GM10266 (cell line): ENCODE data around the gene FAM117B.
"Not testable (repeated sequence)": the region's sequence is repeated elsewhere in the genome, so short reads cannot be mapped to it uniquely, and the experiment has no call there.

ENCODE experiments used
- DNase-seq: peaks from one replicate; pipeline ENCODE4 v3.0.0; 2012; ENCODE audit errors: extremely low spot score
- TF ChIP-seq, protein P1 (sequence below): IDR thresholded peaks from 2 replicates; pipeline ENCODE4 v1.5.1; 2012; ENCODE audit warnings: mild to moderate bottlenecking, low read depth; ENCODE audit not compliant: control insufficient read depth, insufficient read depth; ENCODE audit errors: missing control alignments

FAM117B gene

GRCh38 chr2:202700075-202700901 lies 65.5 kb downstream of the FAM117B start:
- DNase-seq, result no peak
- TF ChIP-seq, protein P1, sequence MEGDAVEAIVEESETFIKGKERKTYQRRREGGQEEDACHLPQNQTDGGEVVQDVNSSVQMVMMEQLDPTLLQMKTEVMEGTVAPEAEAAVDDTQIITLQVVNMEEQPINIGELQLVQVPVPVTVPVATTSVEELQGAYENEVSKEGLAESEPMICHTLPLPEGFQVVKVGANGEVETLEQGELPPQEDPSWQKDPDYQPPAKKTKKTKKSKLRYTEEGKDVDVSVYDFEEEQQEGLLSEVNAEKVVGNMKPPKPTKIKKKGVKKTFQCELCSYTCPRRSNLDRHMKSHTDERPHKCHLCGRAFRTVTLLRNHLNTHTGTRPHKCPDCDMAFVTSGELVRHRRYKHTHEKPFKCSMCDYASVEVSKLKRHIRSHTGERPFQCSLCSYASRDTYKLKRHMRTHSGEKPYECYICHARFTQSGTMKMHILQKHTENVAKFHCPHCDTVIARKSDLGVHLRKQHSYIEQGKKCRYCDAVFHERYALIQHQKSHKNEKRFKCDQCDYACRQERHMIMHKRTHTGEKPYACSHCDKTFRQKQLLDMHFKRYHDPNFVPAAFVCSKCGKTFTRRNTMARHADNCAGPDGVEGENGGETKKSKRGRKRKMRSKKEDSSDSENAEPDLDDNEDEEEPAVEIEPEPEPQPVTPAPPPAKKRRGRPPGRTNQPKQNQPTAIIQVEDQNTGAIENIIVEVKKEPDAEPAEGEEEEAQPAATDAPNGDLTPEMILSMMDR, result no peak

- TF ChIP-seq, protein P1, result no peak
- no peak for DNase-seq
These were observed 68.3 kb downstream of the FAM117B start for GRCh38 chr2:202703091-202703490.

DNA sequence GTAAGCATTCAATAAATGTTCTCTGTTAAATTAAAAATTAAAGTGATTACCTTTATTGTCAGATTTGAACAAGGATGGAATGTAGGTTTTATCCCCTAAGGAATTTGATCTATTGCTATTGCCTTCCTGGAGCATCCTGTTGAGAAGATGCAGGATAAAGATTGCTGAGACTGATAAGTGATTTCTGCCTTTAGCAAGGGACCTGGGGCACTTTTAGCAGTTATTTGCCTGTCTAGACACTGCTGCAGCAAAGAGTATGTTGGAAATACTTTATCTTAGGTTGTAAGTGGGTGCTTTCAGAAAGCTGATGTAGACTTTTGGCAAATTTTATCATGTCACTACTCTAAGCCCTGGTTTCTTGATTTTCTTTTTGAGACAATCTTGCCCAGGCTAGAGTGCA lies 69.5 kb downstream of the FAM117B start:
- TF ChIP-seq, protein P1, result no peak
- no peak for DNase-seq

DNA sequence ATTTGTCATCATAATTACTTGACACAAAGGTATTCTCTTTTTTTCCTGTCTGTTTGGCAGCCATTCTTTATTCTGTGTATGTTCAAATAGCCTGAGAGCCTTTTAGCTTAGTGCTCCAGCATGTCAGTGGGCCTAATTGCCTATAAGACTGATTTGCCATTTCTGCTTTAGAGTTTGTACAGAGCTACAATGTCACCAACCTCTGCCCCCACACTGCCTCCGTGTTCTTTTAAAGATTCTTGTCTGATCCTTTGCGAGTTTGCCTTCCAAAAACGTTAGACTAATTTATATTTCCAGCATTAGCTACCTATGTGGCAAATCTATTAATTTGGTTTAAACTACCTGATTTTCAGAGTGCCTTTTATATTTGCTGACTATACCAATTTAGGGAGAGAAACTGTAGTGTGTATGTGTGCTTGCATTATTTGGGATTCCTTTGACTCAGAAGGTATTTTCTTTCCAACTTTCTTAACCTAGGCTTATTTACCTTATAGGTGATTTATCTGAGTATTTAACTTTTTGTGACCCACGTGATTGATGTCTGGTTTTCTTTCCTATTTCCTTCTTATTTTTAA lies 70.8 kb downstream of the FAM117B start:
- TF ChIP-seq, protein P1, result no peak
- no peak for DNase-seq

DNA sequence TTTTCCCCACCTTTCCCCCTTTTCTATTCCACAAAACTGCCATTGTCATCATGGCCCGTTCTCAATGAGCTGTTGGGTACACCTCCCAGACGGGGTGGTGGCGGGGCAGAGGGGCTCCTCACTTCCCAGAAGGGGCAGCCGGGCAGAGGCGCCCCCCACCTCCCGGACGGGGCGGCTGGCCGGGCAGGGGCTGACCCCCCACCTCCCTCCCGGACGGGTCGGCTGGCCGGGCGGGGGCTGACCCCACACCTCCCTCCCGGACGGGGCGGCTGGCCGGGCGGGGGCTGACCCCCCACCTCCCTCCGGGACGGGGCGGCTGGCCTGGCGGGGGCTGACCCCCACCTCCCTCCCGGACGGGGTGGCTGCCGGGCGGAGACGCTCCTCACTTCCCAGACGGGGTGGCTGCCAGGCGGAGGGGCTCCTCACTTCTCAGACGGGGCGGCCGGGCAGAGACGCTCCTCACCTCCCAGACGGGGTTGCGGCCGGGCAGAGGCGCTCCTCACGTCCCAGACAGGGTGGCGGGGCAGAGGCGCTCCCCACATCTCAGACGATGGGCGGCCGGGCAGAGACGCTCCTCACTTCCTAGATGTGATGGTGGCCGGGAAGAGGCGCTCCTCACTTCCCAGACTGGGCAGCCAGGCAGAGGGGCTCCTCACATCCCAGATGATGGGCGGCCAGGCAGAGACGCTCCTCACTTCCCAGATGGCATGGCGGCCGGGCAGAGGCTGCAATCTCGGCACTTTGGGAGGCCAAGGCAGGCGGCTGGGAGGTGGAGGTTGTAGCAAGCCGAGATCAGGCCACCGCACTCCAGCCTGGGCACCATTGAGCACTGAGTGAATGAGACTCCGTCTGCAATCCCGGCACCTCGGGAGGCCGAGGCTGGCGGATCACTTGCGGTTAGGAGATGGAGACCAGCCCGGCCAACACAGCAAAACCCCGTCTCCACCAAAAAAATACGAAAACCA lies 80.5 kb downstream of the FAM117B start:
- not testable (repeated sequence) for DNase-seq

DNA sequence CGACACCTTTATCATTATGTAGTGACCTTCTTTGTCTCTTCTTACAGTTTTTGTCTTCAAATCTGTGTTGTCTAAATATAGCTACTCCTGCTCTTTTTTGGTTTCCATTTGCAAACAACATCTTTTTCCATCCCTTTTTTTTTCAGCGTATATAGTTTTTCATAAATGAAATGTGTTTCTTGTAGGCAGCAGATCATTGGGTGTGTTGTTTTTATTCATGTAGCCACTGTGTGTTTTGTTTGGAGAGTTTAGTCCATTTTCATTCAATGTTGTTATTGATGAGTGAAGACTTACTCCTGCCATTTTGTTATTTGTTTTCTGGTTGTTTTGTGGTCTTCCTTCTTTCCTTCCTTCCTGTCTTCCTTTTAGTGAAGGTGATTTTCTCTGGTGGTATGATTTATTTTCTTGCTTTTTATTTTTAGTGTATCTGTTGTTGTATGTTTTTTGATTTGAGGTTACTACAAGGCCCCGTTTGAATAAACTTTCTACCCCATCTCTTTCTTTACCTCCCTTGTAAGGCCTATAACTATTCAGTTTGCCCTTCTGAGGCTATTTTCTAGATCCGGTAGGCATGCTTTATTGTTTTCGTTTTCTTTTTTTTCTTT lies 81.4 kb downstream of the FAM117B start:
- TF ChIP-seq, protein P1, result no peak

GRCh38 chr2:202716953-202717597 lies 82.3 kb downstream of the FAM117B start:
- TF ChIP-seq, protein P1, result no peak
- DNase-seq, result no peak

More for the DNA sequence above, 81.4 kb downstream of the FAM117B start:
- no peak for DNase-seq
